Neuronal stem cell (in vitro differentiated cells): Measurements from ENCODE around the gene STAG1.
"Not testable (repeated sequence)": the region's sequence is repeated elsewhere in the genome, so short reads cannot be mapped to it uniquely, and the experiment has no call there.

Experiments
- DNase-seq: peaks from one replicate; pipeline ENCODE4 v3.0.0-alpha.2; 2013; ENCODE audit warnings: low spot score
- H2AFZ ChIP-seq: one replicate; pipeline ENCODE4 v1.6.1; 2013; ENCODE audit warnings: mild to moderate bottlenecking, low read length, inconsistent platforms
- H2AK5ac ChIP-seq: 2 replicates; pipeline ENCODE4 v1.6.1; 2013; ENCODE audit warnings: low read depth, mild to moderate bottlenecking, inconsistent platforms, low read length, moderate library complexity, mixed read lengths
- H2BK120ac ChIP-seq: 2 replicates; pipeline ENCODE4 v1.6.1; 2013; ENCODE audit warnings: low read depth, mild to moderate bottlenecking, inconsistent platforms, low read length, moderate library complexity, mixed read lengths
- H2BK12ac ChIP-seq: one replicate; pipeline ENCODE4 v1.6.1; 2013; ENCODE audit warnings: low read length, inconsistent platforms
- H2BK15ac ChIP-seq: 2 replicates; pipeline ENCODE4 v1.6.1; 2013; ENCODE audit warnings: mild to moderate bottlenecking, low read length, inconsistent platforms, mixed read lengths
- H2BK5ac ChIP-seq: one replicate; pipeline ENCODE4 v1.6.1; 2013; ENCODE audit warnings: inconsistent platforms, mild to moderate bottlenecking, low read length, moderate library complexity
- H3K14ac ChIP-seq: one replicate; pipeline ENCODE4 v1.6.1; 2013; ENCODE audit warnings: low read length, inconsistent platforms
- H3K18ac ChIP-seq: 2 replicates; pipeline ENCODE4 v1.6.1; 2013; ENCODE audit warnings: low read length, inconsistent platforms
- H3K23ac ChIP-seq: 2 replicates; pipeline ENCODE4 v1.6.1; 2013; ENCODE audit warnings: low read depth, mild to moderate bottlenecking, mixed read lengths, low read length, inconsistent platforms; ENCODE audit not compliant: poor library complexity
- H3K27ac ChIP-seq: replicated peaks from 3 replicates; pipeline ENCODE4 v1.5.1; 2013; ENCODE audit warnings: low read length, inconsistent platforms
- H3K27me3 ChIP-seq, 3 experiments: 2 replicates each; pipeline ENCODE4 v1.6.1; 2013; ENCODE audit warnings: low read length in 3 of 3, mild to moderate bottlenecking in 2 of 3, inconsistent platforms in 1 of 3, low read depth in 1 of 3, mixed read lengths in 1 of 3, moderate library complexity in 1 of 3; ENCODE audit not compliant: control insufficient read depth in 3 of 3, insufficient read depth in 3 of 3
- H3K36me3 ChIP-seq, 2 donors: replicated peaks in 1 of 2; 2 replicates each; pipeline ENCODE4 v1.6.1; 2013; ENCODE audit warnings: low read length in 2 of 2; ENCODE audit not compliant: control insufficient read depth in 2 of 2, insufficient read depth in 2 of 2
- H3K4ac ChIP-seq: 2 replicates; pipeline ENCODE4 v1.6.1; 2013; ENCODE audit warnings: inconsistent platforms, mild to moderate bottlenecking, low read length, moderate library complexity
- H3K4me1 ChIP-seq, 2 donors: 1 replicate in 1 of 2; 2 replicates in 1 of 2; pipeline ENCODE4 v1.6.1; 2013; ENCODE audit warnings: low read length in 2 of 2, low read depth in 1 of 2; ENCODE audit not compliant: control insufficient read depth in 2 of 2, insufficient read depth in 1 of 2
- H3K4me2 ChIP-seq: one replicate; pipeline ENCODE4 v1.6.1; 2013; ENCODE audit warnings: mild to moderate bottlenecking, low read length, inconsistent platforms; ENCODE audit not compliant: insufficient read depth, poor library complexity, severe bottlenecking
- H3K4me3 ChIP-seq, 2 donors: 2 replicates each; pipeline ENCODE4 v1.5.1; 2013; ENCODE audit warnings: low read length in 2 of 2, mild to moderate bottlenecking in 2 of 2, inconsistent platforms in 1 of 2, moderate library complexity in 1 of 2
- H3K79me1 ChIP-seq: one replicate; pipeline ENCODE4 v1.6.1; 2013; ENCODE audit warnings: low read depth, mild to moderate bottlenecking, inconsistent platforms, low read length, moderate library complexity
- H3K9ac ChIP-seq: one replicate; pipeline ENCODE4 v1.6.1; 2013; ENCODE audit warnings: mild to moderate bottlenecking, low read depth, low read length, inconsistent platforms; ENCODE audit not compliant: poor library complexity
- H3K9me3 ChIP-seq, 2 donors: replicated peaks in 1 of 2; 2 replicates each; pipeline versions ENCODE3 to v1.6.1; 2013; ENCODE audit warnings: low read length in 2 of 2, mild to moderate bottlenecking in 2 of 2, inconsistent platforms in 1 of 2, low read depth in 1 of 2, mixed read lengths in 1 of 2, moderate library complexity in 1 of 2; ENCODE audit not compliant: control insufficient read depth in 2 of 2, insufficient read depth in 1 of 2
- H4K8ac ChIP-seq: one replicate; pipeline ENCODE4 v1.6.1; 2013; ENCODE audit warnings: low read depth, mild to moderate bottlenecking, inconsistent platforms, low read length, moderate library complexity
- H4K91ac ChIP-seq: one replicate; pipeline ENCODE4 v1.6.1; 2013; ENCODE audit warnings: low read length, low read depth, mild to moderate bottlenecking, inconsistent platforms; ENCODE audit not compliant: poor library complexity
- WGBS, 2 donors: extraction: QIAGEN DNeasy Blood & Tissue Kit; methylation state at CpG; one replicate each; pipeline ENCODE4 v1.1.7; 2013; ENCODE audit warnings: missing lambda C conversion rate in 2 of 2, mixed read lengths in 1 of 2; ENCODE audit not compliant: insufficient read length in 2 of 2, insufficient replicate concordance in 1 of 2; ENCODE audit errors: extremely low coverage in 2 of 2; 5-methylcytosine and 5-hydroxymethylcytosine counted together

Gene STAG1

GRCh38 chr3:136577791-136578190 lies 174.4 kb downstream of the STAG1 start:
- H3K14ac ChIP-seq: no peak overlapping the region
- no CpG with 5 or more reads among the region's 3 CpGs for WGBS, 2 donors
- H2BK120ac ChIP-seq: no peak overlapping the region
- H4K8ac ChIP-seq: no peak overlapping the region
- H2AK5ac ChIP-seq: no peak overlapping the region
- no peak overlapping the region for H3K4ac ChIP-seq
- no peak overlapping the region for H3K4me2 ChIP-seq
- H3K23ac ChIP-seq: no peak overlapping the region
- H2BK12ac ChIP-seq: no peak overlapping the region
- H3K36me3 ChIP-seq: no peaks in the 10 kb centered on the region
- H3K4me1 ChIP-seq: no peaks in the 10 kb centered on the region
- no peak for DNase-seq
- no peaks in the 10 kb centered on the region for H3K79me1 ChIP-seq
- H3K9ac ChIP-seq: no peak overlapping the region
- no peak overlapping the region for H2BK15ac ChIP-seq
- no peak overlapping the region for H4K91ac ChIP-seq
- no peak overlapping the region for H3K18ac ChIP-seq
- no peak overlapping the region for H3K4me3 ChIP-seq
- no peak overlapping the region for H2BK5ac ChIP-seq
- no peaks in the 10 kb centered on the region for H3K27me3 ChIP-seq
- no peak overlapping the region for H3K27ac ChIP-seq
- no peak overlapping the region for H2AFZ ChIP-seq
- H3K9me3 ChIP-seq: peaks cover 0 to 3% of the 10 kb centered on the region in 2 donors

GRCh38 chr3:136576279-136577009 lies 175.7 kb downstream of the STAG1 start:
- Histone ChIP-seq H3K4me1 (no peaks in the 10 kb centered on the region), H3K4me2 (no peak overlapping the region), H3K79me1 (no peaks in the 10 kb centered on the region), H2AFZ (no peak overlapping the region), H3K27ac (no peak overlapping the region), H3K36me3 (no peaks in the 10 kb centered on the region), H3K14ac (no peak overlapping the region), H3K4ac (no peak overlapping the region), H4K8ac (no peak overlapping the region), H2BK15ac (no peak overlapping the region), H3K4me3 (no peak overlapping the region), H3K9ac (no peak overlapping the region), H3K9me3 (peaks cover 0 to 3% of the 10 kb centered on the region in 2 donors), H3K18ac (no peak overlapping the region), H2BK12ac (no peak overlapping the region), H2BK120ac (no peak overlapping the region), H4K91ac (no peak overlapping the region), H2BK5ac (no peak overlapping the region), H3K23ac (no peak overlapping the region), H3K27me3 (no peaks in the 10 kb centered on the region), H2AK5ac (no peak overlapping the region)
- WGBS, 2 donors: no CpG with 5 or more reads among the region's 6 CpGs
- no peak for DNase-seq

GRCh38 chr3:136567599-136568188 lies 184.5 kb downstream of the STAG1 start:
- Histone ChIP-seq H4K8ac (no peak overlapping the region), H3K27me3 (no peaks in the 10 kb centered on the region), H3K36me3 (peaks cover 0 to 8% of the 10 kb centered on the region in 2 donors), H3K9ac (no peak overlapping the region), H3K79me1 (no peaks in the 10 kb centered on the region), H2BK15ac (no peak overlapping the region), H2BK120ac (no peak overlapping the region), H3K14ac (no peak overlapping the region), H3K9me3 (no peaks in the 10 kb centered on the region), H3K4me3 (no peak overlapping the region), H2AFZ (no peak overlapping the region), H3K4me1 (no peaks in the 10 kb centered on the region), H2BK5ac (no peak overlapping the region), H2AK5ac (no peak overlapping the region), H3K23ac (no peak overlapping the region), H3K18ac (no peak overlapping the region), H3K27ac (no peak overlapping the region), H3K4me2 (no peak overlapping the region), H4K91ac (no peak overlapping the region), H3K4ac (no peak overlapping the region), H2BK12ac (no peak overlapping the region)
- no CpG with 5 or more reads among the region's 2 CpGs for WGBS, 2 donors
- DNase-seq: no peak

- not testable (repeated sequence) for H2BK120ac ChIP-seq, H3K27ac ChIP-seq, H3K23ac ChIP-seq, H3K9me3 ChIP-seq, H2BK12ac ChIP-seq, H3K18ac ChIP-seq, H4K91ac ChIP-seq, H3K79me1 ChIP-seq, H3K14ac ChIP-seq, H3K4me2 ChIP-seq, H3K4ac ChIP-seq, H3K4me1 ChIP-seq, H2AK5ac ChIP-seq, H2BK5ac ChIP-seq, H3K27me3 ChIP-seq, H3K4me3 ChIP-seq, H4K8ac ChIP-seq, H3K36me3 ChIP-seq, DNase-seq, H2AFZ ChIP-seq, H3K9ac ChIP-seq, H2BK15ac ChIP-seq
- no CpG with 5 or more reads among the region's 1 CpG for WGBS, 2 donors
Measured at GRCh38 chr3:136564962-136565361, 187.2 kb downstream of the STAG1 start.
